HG02870 (cell line): Measurements from ENCODE around the gene GBF1.
"Not testable (repeated sequence)": the region's sequence is repeated elsewhere in the genome, so short reads cannot be mapped to it uniquely, and the experiment has no call there.

Source experiments
- ATAC-seq: cut with Tn5 transposase; IDR thresholded peaks from one replicate; pipeline ENCODE4 v1.9.1; 2021; ENCODE audit warnings: mild to moderate bottlenecking, moderate library complexity; ENCODE audit not compliant: unreplicated experiment

Gene GBF1

GRCh38 chr10:102230861-102231356, 14.4 kb upstream of the GBF1 start:
- no peak for ATAC-seq

- no peak for ATAC-seq
Observed at GRCh38 chr10:102231357-102232318, 13.7 kb upstream of the GBF1 start.

DNA sequence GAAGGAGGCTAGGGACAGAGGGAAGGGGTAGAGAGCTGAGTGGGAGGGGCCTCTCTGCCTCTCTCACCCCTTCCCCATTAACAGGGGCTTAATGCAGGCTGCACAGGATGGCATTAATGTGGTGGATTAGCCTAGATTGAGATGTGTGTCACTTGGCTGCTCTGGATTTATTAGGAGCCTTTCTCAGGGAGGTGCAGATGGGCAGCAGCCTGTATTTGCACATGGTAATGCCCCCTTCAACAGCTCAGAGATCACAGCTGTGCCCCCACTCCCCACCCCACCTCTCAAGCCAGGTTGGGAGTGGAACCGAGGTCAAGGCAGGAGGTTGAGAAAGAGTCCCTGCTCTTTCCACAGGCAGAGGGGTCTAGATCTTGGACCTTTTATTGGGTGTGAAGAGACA, 11.3 kb upstream of the GBF1 start:
- no peak for ATAC-seq

DNA sequence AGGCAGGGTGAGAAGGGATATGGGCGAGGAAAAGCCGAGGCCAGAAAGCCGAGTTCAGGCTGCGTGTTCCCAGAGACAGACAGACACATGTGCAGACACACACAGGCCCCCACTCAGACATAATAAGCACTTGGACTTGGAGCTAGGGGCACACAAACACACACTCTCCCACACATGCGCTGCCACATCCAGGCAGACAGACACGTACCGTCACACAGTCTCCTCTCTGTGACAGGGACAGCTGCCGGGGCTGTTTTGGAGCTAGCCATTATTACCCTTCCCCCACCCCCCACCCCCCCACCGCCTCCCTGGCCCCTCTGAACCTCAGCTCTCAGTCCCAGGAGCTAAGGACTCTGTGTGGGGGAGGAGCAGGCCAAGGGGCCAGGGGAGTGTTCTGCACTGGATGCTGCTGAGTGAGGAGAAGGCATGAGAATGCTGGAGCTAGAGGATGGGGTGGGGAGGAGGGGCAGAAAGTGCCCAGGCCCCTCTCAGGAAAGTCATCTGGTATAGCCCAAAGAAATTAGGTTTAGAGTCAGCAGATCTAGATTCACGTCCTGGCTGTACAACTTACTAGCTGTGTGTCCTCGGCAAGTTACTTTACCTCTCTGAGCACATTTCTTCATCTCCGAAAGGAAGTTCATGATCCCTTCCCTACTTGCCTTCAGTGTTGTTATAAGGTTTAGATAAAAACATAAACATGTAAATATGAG, 10.3 kb upstream of the GBF1 start:
- no peak for ATAC-seq

DNA sequence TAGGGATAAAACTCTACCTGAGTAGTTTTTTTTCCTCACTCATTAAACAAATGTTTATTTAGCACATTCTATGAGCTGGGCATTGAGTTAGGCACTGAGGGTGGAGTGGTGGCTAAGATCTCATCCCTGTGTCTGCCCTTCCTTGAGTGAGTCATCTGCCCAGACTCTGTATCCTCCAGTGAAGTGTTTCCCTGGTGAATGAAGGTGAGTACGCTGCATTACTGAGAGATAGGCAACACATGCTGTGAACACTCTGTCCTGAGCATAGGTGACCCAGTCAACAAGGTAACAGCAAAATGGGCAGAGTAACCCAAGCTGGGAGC, 9.8 kb upstream of the GBF1 start:
- no peak for ATAC-seq

DNA sequence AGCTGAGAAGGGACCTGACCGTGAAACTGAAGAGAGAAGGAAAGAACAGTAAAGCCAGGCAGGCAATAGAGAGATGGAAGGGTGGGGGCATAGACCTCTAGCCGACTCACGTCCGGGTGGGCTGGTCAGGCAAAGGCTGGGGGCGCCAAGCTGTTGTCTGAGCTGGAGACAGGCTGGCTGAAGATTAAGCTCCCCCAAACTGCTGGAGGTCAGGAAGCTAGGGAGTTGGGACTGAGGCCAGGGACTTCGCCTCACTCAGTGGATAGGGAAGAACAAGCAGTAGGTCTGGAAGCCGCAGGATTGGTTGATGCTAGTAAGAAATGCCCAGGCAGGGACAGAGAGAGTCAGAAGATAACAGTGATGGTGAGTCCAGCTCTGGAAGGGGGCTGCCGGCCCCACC, 9.3 kb upstream of the GBF1 start:
- ATAC-seq: no peak

DNA sequence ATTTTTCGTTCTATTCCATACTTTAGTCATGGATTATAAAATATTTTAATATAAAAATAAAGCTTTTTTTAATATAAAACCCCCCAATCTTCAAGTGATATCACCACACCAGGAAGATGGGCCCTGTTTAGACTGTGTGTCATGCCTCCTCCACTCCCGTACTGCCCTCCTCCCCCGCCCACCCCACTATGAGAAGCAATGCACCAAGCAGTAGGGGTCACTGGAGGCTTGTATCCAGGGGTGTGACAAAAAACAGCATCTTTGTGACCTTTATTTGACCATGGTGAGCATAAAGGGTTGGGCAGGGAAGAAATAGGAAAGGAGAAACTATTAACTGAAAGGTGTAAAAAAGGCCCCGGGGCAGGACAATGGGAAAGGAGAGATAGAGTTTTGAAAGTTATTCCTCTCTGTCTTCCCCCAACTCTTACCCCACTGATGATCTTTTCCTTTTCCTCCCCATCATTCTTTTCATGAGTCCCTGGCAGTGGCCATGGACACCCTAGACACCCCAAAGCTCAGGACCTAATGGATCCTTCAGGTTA, 7.5 kb upstream of the GBF1 start:
- no peak for ATAC-seq

DNA sequence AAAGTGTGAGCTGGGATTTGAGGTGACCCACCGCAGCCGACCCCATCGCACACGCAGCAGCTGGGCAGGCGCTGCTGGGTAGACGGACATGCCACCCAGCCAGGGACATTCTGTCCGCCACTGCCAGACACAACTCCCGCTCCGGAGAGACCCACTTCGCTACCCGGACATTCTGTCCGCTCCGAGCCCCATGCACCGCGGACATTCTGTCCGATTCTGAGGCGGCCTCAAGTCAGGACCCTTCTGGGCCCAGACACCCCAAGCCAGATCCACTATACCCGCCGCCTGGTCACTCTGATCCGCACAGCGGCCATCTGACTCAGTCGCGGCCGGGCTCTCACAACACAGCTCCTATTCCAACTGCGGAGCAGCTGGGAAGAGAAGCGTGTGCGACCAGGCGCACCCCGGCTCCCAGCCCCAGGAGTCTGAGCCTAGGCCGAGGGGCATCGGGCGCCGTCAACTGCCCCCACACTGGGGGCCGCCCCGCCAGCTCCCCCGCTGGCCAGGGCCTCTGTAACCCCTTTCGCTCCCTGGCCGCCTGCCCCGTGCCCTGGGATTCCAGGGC, 4.8 kb upstream of the GBF1 start:
- no peak for ATAC-seq

GRCh38 chr10:102241032-102241443, 4.3 kb upstream of the GBF1 start:
- ATAC-seq: no peak

- peak; percentile 31 for ATAC-seq
Observed at GRCh38 chr10:102241444-102242117, 3.8 kb upstream of the GBF1 start, which contains the start of gene PITX3. Gene PITX3 (minus strand): TSS chr10:102241512. CDS start chr10:102232080, 9,432 bp downstream.

- no peak for ATAC-seq
Observed at GRCh38 chr10:102242118-102242485, 3.2 kb upstream of the GBF1 start.

- ATAC-seq: no peak
Observed at GRCh38 chr10:102243309-102243708, 2.0 kb upstream of the GBF1 start.

GRCh38 chr10:102245932-102246251, 560 bp downstream of the GBF1 start:
- no peak for ATAC-seq

DNA sequence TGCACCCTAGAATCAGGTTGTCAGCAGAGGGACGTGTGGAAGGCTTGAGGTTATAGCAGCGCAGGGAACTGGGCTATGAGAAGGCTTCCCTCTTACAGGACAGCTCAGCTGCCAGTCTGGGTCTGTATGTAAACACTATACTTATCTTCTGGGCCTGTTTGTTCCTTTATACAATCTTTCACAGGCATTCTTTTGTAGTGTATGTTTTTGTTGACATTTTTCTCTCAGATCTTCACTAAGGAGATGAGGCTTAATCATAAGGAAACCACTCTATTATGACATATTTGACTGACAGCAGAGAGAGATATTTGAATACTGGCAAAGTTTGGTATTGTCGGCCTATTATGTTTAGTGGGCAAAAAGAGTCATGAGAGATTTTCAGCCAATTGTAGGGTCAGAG, 929 bp downstream of the GBF1 start:
- no peak for ATAC-seq

DNA sequence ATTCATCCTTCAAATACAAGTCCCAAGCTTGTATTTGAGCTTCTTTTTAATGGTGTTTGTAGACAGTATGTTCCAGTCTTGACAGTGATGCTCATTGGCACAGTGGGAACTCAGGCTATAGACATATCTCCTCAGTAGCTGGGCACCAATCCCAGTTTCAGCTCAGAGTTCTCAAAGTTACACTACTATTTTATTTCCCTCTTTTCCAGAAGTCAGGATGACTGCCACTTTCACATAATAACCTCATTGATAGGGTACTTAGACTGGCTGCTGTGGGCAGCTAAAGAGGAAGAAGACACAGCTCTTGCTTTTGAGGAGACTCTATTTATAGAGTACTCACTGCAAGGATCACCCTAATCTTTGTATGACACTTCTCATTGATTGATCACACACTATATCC, 2.4 kb downstream of the GBF1 start:
- no peak for ATAC-seq

DNA sequence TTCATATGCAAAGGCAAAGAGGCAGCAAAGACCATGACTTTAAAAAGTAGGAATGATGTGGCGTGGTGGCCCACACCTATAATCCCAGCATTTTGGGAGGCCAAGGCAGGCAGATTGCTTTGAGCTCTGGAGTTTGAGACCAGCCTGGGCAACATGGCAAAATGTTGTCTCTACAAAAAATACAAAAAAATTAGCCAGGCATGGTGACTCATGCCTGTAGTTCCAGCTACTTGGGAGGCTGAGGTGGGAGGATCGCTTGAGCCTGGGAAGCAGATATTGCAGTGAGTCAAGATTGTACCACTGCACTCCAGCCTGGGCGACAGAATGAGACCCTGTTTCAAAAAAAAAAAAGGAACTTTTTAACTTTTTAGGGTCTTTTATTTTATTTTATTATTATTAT, 7.2 kb downstream of the GBF1 start:
- not testable (repeated sequence) for ATAC-seq

GRCh38 chr10:102254426-102254825, 9.1 kb downstream of the GBF1 start:
- no peak for ATAC-seq

GRCh38 chr10:102255404-102255803, 10.1 kb downstream of the GBF1 start:
- ATAC-seq: no peak

- ATAC-seq: no peak
Observed at GRCh38 chr10:102261196-102261595, 15.9 kb downstream of the GBF1 start.

DNA sequence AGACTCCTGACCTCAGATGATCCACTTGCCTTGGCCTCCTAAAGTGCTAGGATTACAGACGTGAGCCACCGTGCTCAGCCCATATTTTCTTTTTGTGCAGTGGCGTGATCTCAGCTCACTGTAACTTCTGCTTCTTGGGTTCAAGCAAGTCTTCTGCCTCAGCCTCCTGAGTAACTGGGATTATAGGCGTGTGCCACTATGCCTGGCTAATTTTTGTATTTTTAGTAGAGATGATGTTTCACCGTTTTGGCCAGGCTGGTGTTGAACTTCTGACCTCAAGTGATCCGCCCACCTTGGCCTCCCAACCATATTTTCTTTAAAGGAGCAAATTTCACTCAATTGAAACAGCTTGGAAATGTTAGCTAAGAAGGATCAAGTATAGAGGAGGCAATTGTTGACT, 16.5 kb downstream of the GBF1 start:
- no peak for ATAC-seq

DNA sequence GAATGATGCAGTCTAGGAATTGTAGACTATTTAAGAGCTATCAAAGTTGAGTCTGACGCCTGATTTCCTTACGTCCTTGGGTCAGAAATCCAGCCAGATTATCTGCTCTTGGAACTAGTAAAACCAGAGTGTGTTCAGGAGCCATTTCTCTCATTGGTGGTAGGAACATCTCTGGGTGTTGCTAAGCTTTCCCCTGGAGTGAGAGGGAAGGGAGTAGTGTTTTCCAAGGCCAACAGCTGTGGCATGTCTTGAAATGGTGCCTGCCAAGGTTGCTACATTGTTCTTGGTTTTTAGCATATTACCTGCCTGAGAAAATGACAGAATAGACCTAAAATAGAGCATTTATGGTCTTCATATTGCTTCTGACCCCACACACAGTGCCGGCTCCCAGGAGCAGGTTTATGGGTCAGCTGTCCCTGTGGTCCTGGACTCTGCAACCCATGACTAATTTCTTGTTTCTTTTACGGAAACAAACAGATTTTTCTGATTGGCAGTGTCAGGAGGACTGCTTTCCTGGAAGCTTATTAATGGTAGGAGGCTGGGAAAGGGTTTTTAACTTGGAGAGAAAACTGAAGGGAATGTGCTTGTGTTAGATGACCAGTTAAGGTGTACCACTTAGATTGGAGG, 17.5 kb downstream of the GBF1 start:
- no peak for ATAC-seq
